HCT116 (cell line): ENCODE measurements around the gene TOR1AIP2. TPM values are rescaled to one million over a fixed set of nuclear protein-coding genes. Genes with fewer than 3 reads are reported as not detected.

Source experiments
- ATAC-seq: fragments of 200-7000 bp; cut with Tn5 transposase; 2 replicates; pipeline ENCODE4 v1.9.1; 2020; ENCODE audit warnings: mild to moderate bottlenecking, moderate library complexity
- BruUV-seq: library from RNA; stranded (reverse); fragments of 400-500 nt; replicated peaks from 2 replicates; lab custom pipeline; 2021; lab: Mats Ljungman, UMichigan
- CTCF ChIA-PET: fragments of 300-600 bp; sonication (Branson Sonifier 250); formaldehyde crosslinking; loops from one replicate; lab custom pipeline; 2021; ENCODE audit warnings: antibody characterized with exemption; lab: Charles Lee
- POLR2A ChIA-PET: fragments of 300-600, 350-600 bp; sonication (Branson Sonifier 250); formaldehyde crosslinking; loops from one replicate; lab custom pipeline; 2021; ENCODE audit warnings: antibody characterized with exemption; lab: Charles Lee
- RAD21 ChIA-PET, 2 experiments: fragments of 300-600 bp; sonication (Branson Sonifier 250); formaldehyde crosslinking; loops; one replicate each; lab custom pipeline; 2023; ENCODE audit warnings: low total read pairs in 2 of 2; ENCODE audit not compliant: uncharacterized antibody in 2 of 2, unreplicated experiment in 2 of 2, low non-redundant PET in 1 of 2; lab: Charles Lee
- DNase-seq: peaks from one replicate; pipeline ENCODE4 v3.0.0-alpha.2; 2010; ENCODE audit warnings: low read depth, low spot score
- H2AFZ ChIP-seq: fragments of 200-600 bp; shearing (Covaris generic), sonication (generic); 2 replicates; pipeline ENCODE4 v1.6.1; 2017; ENCODE audit warnings: low read depth, mixed run types, mixed read lengths, antibody characterized with exemption, low read length; ENCODE audit not compliant: poor library complexity, severe bottlenecking
- H3K27ac ChIP-seq: 2 replicates; pipeline ENCODE4 v1.5.1; 2012; ENCODE audit warnings: low read depth, low read length
- H3K27me3 ChIP-seq: fragments of 200-600 bp; sonication (generic); 2 replicates; pipeline ENCODE4 v1.6.1; 2016; ENCODE audit warnings: mixed run types, low read length, mixed read lengths; ENCODE audit not compliant: insufficient read depth
- H3K36me3 ChIP-seq, 2 experiments: fragments of 200-500 bp in 1 of 2; fragments of 200-600 bp in 1 of 2; sonication (Bioruptor generic) in 1 of 2; sonication (generic) in 1 of 2; 2 replicates each; pipeline versions ENCODE4 v1.5.1 to v1.6.1; 2014 to 2016; ENCODE audit warnings: low read length in 2 of 2, inconsistent platforms in 1 of 2, mixed read lengths in 1 of 2, mixed run types in 1 of 2; ENCODE audit not compliant: insufficient read depth in 2 of 2, control insufficient read depth in 1 of 2
- H3K4me1 ChIP-seq, 2 experiments: fragments of 200-600 bp in 1 of 2; sonication (generic) in 1 of 2; 2 replicates each; pipeline versions ENCODE4 v1.5.1 to v1.6.1; 2012 to 2017; ENCODE audit warnings: low read length in 2 of 2, inconsistent platforms in 1 of 2, mild to moderate bottlenecking in 1 of 2, mixed read lengths in 1 of 2, mixed run types in 1 of 2, moderate library complexity in 1 of 2; ENCODE audit not compliant: insufficient read depth in 2 of 2, control insufficient read depth in 1 of 2
- H3K4me2 ChIP-seq: fragments of 200-600 bp; sonication (generic); 2 replicates; pipeline ENCODE4 v1.6.1; 2017; ENCODE audit warnings: mixed run types, low read length, mixed read lengths
- H3K4me3 ChIP-seq, 2 experiments: fragments of 200-600 bp in 1 of 2; sonication (generic) in 1 of 2; replicated peaks in 1 of 2; 2 replicates each; pipeline ENCODE4 v1.5.1; 2011 to 2016; ENCODE audit warnings: low read length in 2 of 2, control low read depth in 1 of 2, low read depth in 1 of 2, mild to moderate bottlenecking in 1 of 2, mixed read lengths in 1 of 2, mixed run types in 1 of 2
- H3K79me2 ChIP-seq: fragments of 200-600 bp; sonication (generic); 2 replicates; pipeline ENCODE4 v1.6.1; 2017; ENCODE audit warnings: mild to moderate bottlenecking, mixed run types, low read length, moderate library complexity, mixed read lengths; ENCODE audit not compliant: insufficient read depth
- H3K9ac ChIP-seq: fragments of 200-600 bp; sonication (generic); 2 replicates; pipeline ENCODE4 v1.6.1; 2016; ENCODE audit warnings: low read length, mixed read lengths
- H3K9me2 ChIP-seq: fragments of 200-600 bp; sonication (generic), shearing (Covaris generic); 2 replicates; pipeline ENCODE4 v1.6.1; 2017; ENCODE audit warnings: mixed run types, mild to moderate bottlenecking, moderate library complexity; ENCODE audit not compliant: insufficient read depth
- H3K9me3 ChIP-seq, 2 experiments: fragments of 200-500 bp in 1 of 2; fragments of 200-600 bp in 1 of 2; sonication (Bioruptor generic) in 1 of 2; sonication (generic) in 1 of 2; 2 replicates each; pipeline ENCODE4 v1.6.1; 2014 to 2017; ENCODE audit warnings: low read length in 2 of 2, mixed read lengths in 2 of 2, inconsistent platforms in 1 of 2, low read depth in 1 of 2, mild to moderate bottlenecking in 1 of 2, mixed run types in 1 of 2, moderate library complexity in 1 of 2; ENCODE audit not compliant: control insufficient read depth in 1 of 2, insufficient read depth in 1 of 2
- H4K20me1 ChIP-seq: fragments of 200-600 bp; sonication (generic), shearing (Covaris generic); 2 replicates; pipeline ENCODE4 v1.6.1; 2017; ENCODE audit warnings: mixed run types, mild to moderate bottlenecking, moderate library complexity; ENCODE audit not compliant: insufficient read depth
- EGR1 ChIP-seq: IDR thresholded peaks from 2 replicates; pipeline ENCODE4 v1.6.1; 2012; ENCODE audit warnings: low read depth
- ELF1 ChIP-seq: IDR thresholded peaks from 2 replicates; pipeline ENCODE4 v1.6.1; 2012; ENCODE audit warnings: low read depth, borderline replicate concordance
- FOSL1 ChIP-seq: IDR thresholded peaks from 2 replicates; pipeline ENCODE4 v1.6.1; 2012; ENCODE audit warnings: low read depth
- JUND ChIP-seq: IDR thresholded peaks from 2 replicates; pipeline ENCODE4 v1.6.1; 2012
- RAD21 ChIP-seq: IDR thresholded peaks from 2 replicates; pipeline ENCODE4 v1.6.1; 2012; ENCODE audit warnings: low read depth, mild to moderate bottlenecking
- REST ChIP-seq: IDR thresholded peaks from 2 replicates; pipeline ENCODE4 v1.6.1; 2012; ENCODE audit warnings: low read depth
- SIN3A ChIP-seq: IDR thresholded peaks from 2 replicates; pipeline ENCODE4 v1.6.1; 2012; ENCODE audit warnings: low read depth
- SP1 ChIP-seq: IDR thresholded peaks from 2 replicates; pipeline ENCODE4 v1.6.1; 2012; ENCODE audit warnings: low read depth
- YY1 ChIP-seq: IDR thresholded peaks from 2 replicates; pipeline ENCODE4 v1.6.1; 2011; ENCODE audit warnings: low read length, low read depth, moderate library complexity, mild to moderate bottlenecking; ENCODE audit not compliant: insufficient replicate concordance; ENCODE audit errors: extremely low read depth
- intact Hi-C: fragments of 100-400 bp; cut with micrococcal nuclease; formaldehyde crosslinking; loops from 2 replicates; pipeline ENCODE4 v1.10.0; 2022
- total RNA-seq: library from RNA; stranded (reverse); gene quantifications from one replicate; pipeline ENCODE4 v1.2.1, GENCODE V29; 2021; ENCODE audit not compliant: unreplicated experiment

Gene TOR1AIP2
- total RNA-seq, 1 experiment from 2014 or later, result 106 TPM

DNA sequence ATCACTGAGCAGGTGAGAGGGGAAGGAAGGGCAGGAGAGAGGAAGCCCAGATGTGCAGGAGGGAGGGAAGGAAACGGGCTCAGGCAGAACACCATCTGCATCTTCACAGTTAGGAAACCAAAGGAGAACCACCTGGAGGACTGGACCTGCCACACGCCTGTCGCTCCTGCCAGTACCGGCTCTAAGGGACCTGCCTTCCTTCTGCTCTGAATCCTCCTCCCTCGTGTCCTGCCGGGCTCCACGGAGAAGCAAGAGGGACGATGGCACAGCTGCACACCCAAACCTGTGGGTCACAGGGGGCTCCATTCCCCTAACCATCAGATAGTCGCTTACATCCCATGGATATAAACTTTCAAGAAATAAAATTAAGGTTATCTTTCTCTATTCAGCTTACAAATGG lies 56.1 kb downstream of the TOR1AIP2 start:
- no peak overlapping the region for H3K4me2 ChIP-seq
- no peaks in the 10 kb centered on the region for H4K20me1 ChIP-seq
- RAD21 ChIA-PET, result no interaction called here
- no peaks in the 10 kb centered on the region for H3K79me2 ChIP-seq
- CTCF ChIA-PET, result interaction anchor here (1.9 kb wide), 1 partner anchor 12 kb away, joined by 9 read pairs; no protein-coding TSS in a partner anchor
- DNase-seq (no peak), ATAC-seq (no peak)
- no peaks in the 10 kb centered on the region for H3K4me1 ChIP-seq
- no peaks in the 10 kb centered on the region for H3K9me3 ChIP-seq
- TF ChIP-seq EGR1 (no peak), RAD21 (no peak), JUND (no peak), SP1 (no peak), ELF1 (no peak), SIN3A (no peak), YY1 (no peak), REST (no peak), FOSL1 (no peak)
- no peaks in the 10 kb centered on the region for H3K36me3 ChIP-seq
- no TSS peak for BruUV-seq
- intact Hi-C loops, result no loop called here
- no peaks in the 10 kb centered on the region for H3K27me3 ChIP-seq
- no peak overlapping the region for H2AFZ ChIP-seq
- H3K4me3 ChIP-seq, result no peak overlapping the region
- no peaks in the 10 kb centered on the region for H3K9me2 ChIP-seq
- POLR2A ChIA-PET, result no interaction called here
- no peak overlapping the region for H3K9ac ChIP-seq
- H3K27ac ChIP-seq, result no peak overlapping the region
